A549 (cell line): ENCODE measurements around the gene RAD51AP2. TPM values are rescaled to one million over a fixed set of nuclear protein-coding genes. Genes with fewer than 3 reads are reported as not detected.

Experiments used
- ATAC-seq, 2 experiments: fragments of 200-7000 bp in 1 of 2; fragments of >200 bp in 1 of 2; cut with Nextera tagmentation in 1 of 2; cut with Tn5 transposase in 1 of 2; 3 replicates each; pipeline versions ENCODE4 v1.8.0 to v1.9.1; 2018 to 2020; ENCODE audit warnings: mild to moderate bottlenecking in 1 of 2, moderate library complexity in 1 of 2
- CTCF ChIA-PET: fragments of 300-600 bp; sonication (Branson Sonifier 250); formaldehyde crosslinking; extraction: SDS; loops from one replicate; lab custom pipeline; 2021; ENCODE audit warnings: antibody characterized with exemption, inconsistent platforms; lab: Yijun Ruan, JAX
- POLR2A ChIA-PET: fragments of 350-600 bp; formaldehyde crosslinking; extraction: SDS; loops from one replicate; lab custom pipeline; 2021; ENCODE audit warnings: antibody characterized with exemption, inconsistent platforms; lab: Yijun Ruan, JAX
- DNase-seq, 2 experiments: peaks; one replicate each; pipeline versions ENCODE4 v3.0.0 to v3.0.0-alpha.2; 2011 to 2016; ENCODE audit warnings: low read depth in 1 of 2, low spot score in 1 of 2
- FAIRE-seq: peaks from 2 replicates; lab custom pipeline; 2011; peaks lifted over from hg19 to GRCh38; lab: Jason Lieb, UNC
- H3K27ac ChIP-seq, 2 experiments: fragments of >200 bp; sonication (Bioruptor Twin); formaldehyde crosslinking; 3 replicates each; pipeline ENCODE4 v1.5.1; 2016 to 2017
- H3K4me1 ChIP-seq: fragments of >200 bp; sonication (Bioruptor Twin); formaldehyde crosslinking; 3 replicates; pipeline ENCODE4 v1.6.1; 2016
- H3K4me2 ChIP-seq: fragments of >200 bp; sonication (Bioruptor Twin); formaldehyde crosslinking; 3 replicates; pipeline ENCODE4 v1.6.1; 2016
- H3K4me3 ChIP-seq: fragments of >200 bp; sonication (Bioruptor Twin); formaldehyde crosslinking; 3 replicates; pipeline ENCODE4 v1.5.1; 2016
- H3K9me3 ChIP-seq: fragments of >200 bp; sonication (Bioruptor Twin); formaldehyde crosslinking; 3 replicates; pipeline ENCODE4 v1.6.1; 2016
- EP300 ChIP-seq, 2 experiments: fragments of >200 bp; sonication (Bioruptor Twin); formaldehyde crosslinking; IDR thresholded peaks; 2 replicates in 1 of 2; 3 replicates in 1 of 2; pipeline ENCODE4 v1.6.1; 2016 to 2017
- HDAC2 ChIP-seq: fragments of 200-600 bp; sonication (generic); IDR thresholded peaks from 2 replicates; pipeline ENCODE4 v1.6.1; 2016
- MYC ChIP-seq: IDR thresholded peaks from 2 replicates; pipeline ENCODE4 v1.6.1; 2012; ENCODE audit warnings: mild to moderate bottlenecking, inconsistent platforms, low read length, improper control_type of control experiment, borderline replicate concordance
- NFE2L2 ChIP-seq: fragments of 150-350 bp; conservative IDR thresholded peaks from 2 replicates; pipeline ENCODE4 v1.6.1; 2014; ENCODE audit warnings: low read length
- NR3C1 ChIP-seq: fragments of >200 bp; sonication (Bioruptor Twin); formaldehyde crosslinking; IDR thresholded peaks from 3 replicates; pipeline ENCODE4 v1.6.1; 2017
- PHF8 ChIP-seq: fragments of 200-600 bp; sonication (generic); IDR thresholded peaks from 2 replicates; pipeline ENCODE4 v1.6.1; 2016; ENCODE audit warnings: low read depth, mild to moderate bottlenecking, antibody characterized with exemption, moderate library complexity, borderline replicate concordance
- POLR2A ChIP-seq: IDR thresholded peaks from 2 replicates; pipeline ENCODE4 v1.6.1; 2012; ENCODE audit warnings: mild to moderate bottlenecking, low read length
- RARB ChIP-seq: fragments of 250-450 bp; sonication (Bioruptor Pico); IDR thresholded peaks from 2 replicates; pipeline ENCODE4 v1.8.0; 2021; ENCODE audit warnings: mild to moderate bottlenecking, moderate library complexity
- SREBF2 ChIP-seq: fragments of 450-650 bp; IDR thresholded peaks from 2 replicates; pipeline ENCODE4 v1.6.1; 2014; ENCODE audit warnings: mild to moderate bottlenecking, moderate library complexity
- ZC3H11A ChIP-seq: fragments of 450-650 bp; IDR thresholded peaks from 2 replicates; pipeline ENCODE4 v1.6.1; 2014; ENCODE audit warnings: antibody characterized with exemption, mild to moderate bottlenecking
- ZFP36 ChIP-seq: fragments of 450-650 bp; IDR thresholded peaks from 2 replicates; pipeline ENCODE4 v1.6.1; 2014; ENCODE audit warnings: borderline replicate concordance; ENCODE audit not compliant: partially characterized antibody
- WGBS: methylation state at CpG from one replicate; pipeline ENCODE4 v1.1.6; 2017; ENCODE audit errors: missing lambda C conversion rate; 5-methylcytosine and 5-hydroxymethylcytosine counted together
- polyA plus RNA-seq, 4 experiments: library from polyadenylated mRNA; depleted of rRNA in 3 of 4; stranded (reverse); fragments of >200 nt; fragmentation: RNase III in 1 of 4; extraction: RNeasy Plus Mini Kit Qiagen cat#74134 plus additional on column Dnase treatment in 1 of 4; gene quantifications; 2 replicates in 3 of 4; 3 replicates in 1 of 4; pipeline ENCODE4 v1.2.3, GENCODE V29; 2011 to 2017
- TF ChIP-seq, protein P1 (sequence below): fragments of 250-450 bp; sonication (Bioruptor Pico); IDR thresholded peaks from 2 replicates; pipeline ENCODE4 v1.5.0; 2021; ENCODE audit warnings: mild to moderate bottlenecking, moderate library complexity, borderline replicate concordance
- TF ChIP-seq, protein P2 (sequence below): fragments of 200-600 bp; sonication (generic); IDR thresholded peaks from 2 replicates; pipeline ENCODE4 v1.6.1; 2016; ENCODE audit warnings: antibody characterized with exemption, mild to moderate bottlenecking, moderate library complexity
- TF ChIP-seq, protein P3 (sequence below): IDR thresholded peaks from 2 replicates; pipeline ENCODE4 v1.6.1; 2012
- TF ChIP-seq, protein P4 (sequence below): IDR thresholded peaks from 2 replicates; pipeline ENCODE4 v1.6.1; 2012

Gene RAD51AP2
- polyA plus RNA-seq, 2 of the 4 experiments (the other 2 are of a cell fraction) = not detected

DNA sequence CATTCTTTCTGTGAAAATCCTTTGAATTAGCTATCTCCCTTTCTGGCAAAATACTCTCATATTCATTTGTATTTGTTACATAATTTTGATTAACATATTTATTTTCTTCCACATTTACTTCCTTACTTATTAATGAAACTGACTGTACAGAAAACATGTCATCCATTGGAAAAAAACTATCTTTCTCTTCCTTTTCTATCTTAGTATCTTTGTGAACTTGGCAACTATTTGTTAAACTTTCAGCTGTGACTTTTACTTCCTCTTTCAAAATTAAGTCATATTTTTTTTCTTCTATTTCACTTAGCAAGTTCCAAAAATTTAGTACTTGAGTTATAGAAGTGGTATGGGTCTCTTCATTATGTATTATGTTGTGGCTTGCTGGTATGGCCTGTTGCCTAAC, 2.6 kb downstream of the RAD51AP2 start:
- no peak for ATAC-seq
- FAIRE-seq = no peak
- TF ChIP-seq NFE2L2 = no peak
- TF ChIP-seq POLR2A = no peak
- TF ChIP-seq ZC3H11A = no peak
- TF ChIP-seq, protein P1, sequence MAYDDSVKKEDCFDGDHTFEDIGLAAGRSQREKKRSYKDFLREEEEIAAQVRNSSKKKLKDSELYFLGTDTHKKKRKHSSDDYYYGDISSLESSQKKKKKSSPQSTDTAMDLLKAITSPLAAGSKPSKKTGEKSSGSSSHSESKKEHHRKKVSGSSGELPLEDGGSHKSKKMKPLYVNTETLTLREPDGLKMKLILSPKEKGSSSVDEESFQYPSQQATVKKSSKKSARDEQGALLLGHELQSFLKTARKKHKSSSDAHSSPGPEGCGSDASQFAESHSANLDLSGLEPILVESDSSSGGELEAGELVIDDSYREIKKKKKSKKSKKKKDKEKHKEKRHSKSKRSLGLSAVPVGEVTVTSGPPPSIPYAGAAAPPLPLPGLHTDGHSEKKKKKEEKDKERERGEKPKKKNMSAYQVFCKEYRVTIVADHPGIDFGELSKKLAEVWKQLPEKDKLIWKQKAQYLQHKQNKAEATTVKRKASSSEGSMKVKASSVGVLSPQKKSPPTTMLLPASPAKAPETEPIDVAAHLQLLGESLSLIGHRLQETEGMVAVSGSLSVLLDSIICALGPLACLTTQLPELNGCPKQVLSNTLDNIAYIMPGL (CRISPR knock-in tag) = no peak
- TF ChIP-seq ZFP36 = no peak
- TF ChIP-seq, protein P2, sequence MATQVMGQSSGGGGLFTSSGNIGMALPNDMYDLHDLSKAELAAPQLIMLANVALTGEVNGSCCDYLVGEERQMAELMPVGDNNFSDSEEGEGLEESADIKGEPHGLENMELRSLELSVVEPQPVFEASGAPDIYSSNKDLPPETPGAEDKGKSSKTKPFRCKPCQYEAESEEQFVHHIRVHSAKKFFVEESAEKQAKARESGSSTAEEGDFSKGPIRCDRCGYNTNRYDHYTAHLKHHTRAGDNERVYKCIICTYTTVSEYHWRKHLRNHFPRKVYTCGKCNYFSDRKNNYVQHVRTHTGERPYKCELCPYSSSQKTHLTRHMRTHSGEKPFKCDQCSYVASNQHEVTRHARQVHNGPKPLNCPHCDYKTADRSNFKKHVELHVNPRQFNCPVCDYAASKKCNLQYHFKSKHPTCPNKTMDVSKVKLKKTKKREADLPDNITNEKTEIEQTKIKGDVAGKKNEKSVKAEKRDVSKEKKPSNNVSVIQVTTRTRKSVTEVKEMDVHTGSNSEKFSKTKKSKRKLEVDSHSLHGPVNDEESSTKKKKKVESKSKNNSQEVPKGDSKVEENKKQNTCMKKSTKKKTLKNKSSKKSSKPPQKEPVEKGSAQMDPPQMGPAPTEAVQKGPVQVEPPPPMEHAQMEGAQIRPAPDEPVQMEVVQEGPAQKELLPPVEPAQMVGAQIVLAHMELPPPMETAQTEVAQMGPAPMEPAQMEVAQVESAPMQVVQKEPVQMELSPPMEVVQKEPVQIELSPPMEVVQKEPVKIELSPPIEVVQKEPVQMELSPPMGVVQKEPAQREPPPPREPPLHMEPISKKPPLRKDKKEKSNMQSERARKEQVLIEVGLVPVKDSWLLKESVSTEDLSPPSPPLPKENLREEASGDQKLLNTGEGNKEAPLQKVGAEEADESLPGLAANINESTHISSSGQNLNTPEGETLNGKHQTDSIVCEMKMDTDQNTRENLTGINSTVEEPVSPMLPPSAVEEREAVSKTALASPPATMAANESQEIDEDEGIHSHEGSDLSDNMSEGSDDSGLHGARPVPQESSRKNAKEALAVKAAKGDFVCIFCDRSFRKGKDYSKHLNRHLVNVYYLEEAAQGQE = no peak
- no peak for TF ChIP-seq NR3C1
- TF ChIP-seq SREBF2 = no peak
- no peak for TF ChIP-seq RARB (CRISPR knock-in tag)
- TF ChIP-seq MYC = no peak
- TF ChIP-seq, protein P3, sequence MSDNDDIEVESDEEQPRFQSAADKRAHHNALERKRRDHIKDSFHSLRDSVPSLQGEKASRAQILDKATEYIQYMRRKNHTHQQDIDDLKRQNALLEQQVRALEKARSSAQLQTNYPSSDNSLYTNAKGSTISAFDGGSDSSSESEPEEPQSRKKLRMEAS = no peak
- no peak for TF ChIP-seq PHF8
- no peak for TF ChIP-seq HDAC2

DNA sequence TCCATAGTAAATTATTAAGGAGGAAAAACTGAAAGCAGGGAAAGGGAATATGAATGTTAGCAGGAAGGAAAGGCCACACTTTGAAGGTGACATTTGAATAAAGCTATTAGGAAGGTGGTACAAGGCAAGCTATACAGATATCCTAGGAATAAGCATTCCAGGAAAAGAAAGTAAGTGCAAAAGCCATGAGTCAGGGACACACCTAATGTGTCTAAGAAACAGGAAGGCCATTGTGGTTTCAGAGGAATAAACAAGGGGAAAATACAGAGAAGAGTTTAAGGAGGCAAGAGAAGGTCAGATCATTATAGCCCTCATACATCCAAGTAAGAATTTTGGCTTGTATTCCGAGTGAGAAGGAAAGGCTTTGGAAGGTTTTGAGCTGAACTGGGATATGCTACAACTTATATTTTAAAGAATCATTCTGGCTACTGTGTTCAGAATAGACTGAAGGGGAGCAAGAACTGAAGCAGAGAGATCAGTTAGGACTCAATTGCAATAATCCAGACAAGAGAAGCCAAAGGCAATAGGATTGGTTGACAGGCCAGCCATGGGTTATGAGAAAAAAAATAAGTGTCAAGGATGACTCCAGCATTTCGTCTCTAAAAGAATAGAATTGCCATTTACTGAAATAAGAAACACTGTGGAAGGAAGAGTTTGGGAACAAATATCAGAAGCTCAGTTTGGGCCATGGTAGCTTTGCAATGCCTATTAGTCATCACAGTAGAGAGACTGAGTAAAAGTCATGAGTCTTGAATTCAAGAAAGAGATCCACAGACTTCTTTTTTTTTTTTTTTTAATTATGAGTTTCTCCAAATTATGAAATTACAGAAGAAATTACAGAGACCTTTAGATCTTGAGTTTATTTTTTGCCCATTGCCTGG, 11.3 kb downstream of the RAD51AP2 start:
- Histone ChIP-seq H3K4me2 (no peak overlapping the region), H3K4me3 (no peak overlapping the region), H3K27ac (no peak overlapping the region), H3K4me1 (no peaks in the 10 kb centered on the region), H3K9me3 (no peaks in the 10 kb centered on the region)
- peak in 1 of 2 experiments; percentile 5 for DNase-seq
- ChIA-PET POLR2A (no interaction called here), CTCF (no interaction called here)
- 7% methylated on average over 2 of the region's 2 CpGs for WGBS
- no peak for ATAC-seq
- no peak for FAIRE-seq
- TF ChIP-seq MYC (no peak), NR3C1 (no peak), PHF8 (no peak), NFE2L2 (no peak), EP300 (IDR thresholded peaks at IDR 0.05) (no peak), ZFP36 (no peak)
- TF ChIP-seq, protein P4, sequence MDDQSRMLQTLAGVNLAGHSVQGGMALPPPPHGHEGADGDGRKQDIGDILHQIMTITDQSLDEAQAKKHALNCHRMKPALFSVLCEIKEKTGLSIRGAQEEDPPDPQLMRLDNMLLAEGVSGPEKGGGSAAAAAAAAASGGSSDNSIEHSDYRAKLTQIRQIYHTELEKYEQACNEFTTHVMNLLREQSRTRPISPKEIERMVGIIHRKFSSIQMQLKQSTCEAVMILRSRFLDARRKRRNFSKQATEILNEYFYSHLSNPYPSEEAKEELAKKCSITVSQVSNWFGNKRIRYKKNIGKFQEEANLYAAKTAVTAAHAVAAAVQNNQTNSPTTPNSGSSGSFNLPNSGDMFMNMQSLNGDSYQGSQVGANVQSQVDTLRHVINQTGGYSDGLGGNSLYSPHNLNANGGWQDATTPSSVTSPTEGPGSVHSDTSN = no peak

More for the DNA sequence above, 2.6 kb downstream of the RAD51AP2 start:
- no peaks in the 10 kb centered on the region for H3K9me3 ChIP-seq
- no peak for DNase-seq
- H3K4me1 ChIP-seq = no peaks in the 10 kb centered on the region
- H3K27ac ChIP-seq = no peak overlapping the region
- no peak overlapping the region for H3K4me2 ChIP-seq
- H3K4me3 ChIP-seq = no peak overlapping the region
- CTCF ChIA-PET = no interaction called here
- POLR2A ChIA-PET = no interaction called here
